UCSD-AML1 (cell line): ENCODE data around the gene NFILZ.
A peak's percentile ranks its signal among the peaks of the same experiment; 100 is the strongest.

Experiments used
- DNase-seq: peaks from one replicate; lab custom pipeline; 2025; ENCODE audit not compliant: unreplicated experiment; lab: John Stamatoyannopoulos, UW

Gene NFILZ

GRCh38 chr19:8629996-8630683 lies at the start of gene NFILZ:
TSS of gene NFILZ (plus strand) at chr19:8630633. CDS start at chr19:8676766, 46,133 bp downstream.
- no peak for DNase-seq

- DNase-seq: peak; percentile 82
Measured at GRCh38 chr19:8580710-8581281, 49.6 kb upstream of the NFILZ start.

- no peak for DNase-seq
Measured at GRCh38 chr19:8584965-8585893, 45.2 kb upstream of the NFILZ start.

GRCh38 chr19:8585894-8586750 lies 44.3 kb upstream of the NFILZ start:
- peak; percentile 66 for DNase-seq

- no peak for DNase-seq
Measured at GRCh38 chr19:8589177-8589714, 41.2 kb upstream of the NFILZ start.

GRCh38 chr19:8592231-8593009 lies 38.0 kb upstream of the NFILZ start:
- DNase-seq: no peak

- no peak for DNase-seq
Measured at GRCh38 chr19:8593931-8594330, 36.5 kb upstream of the NFILZ start.

GRCh38 chr19:8595651-8596050 lies 34.8 kb upstream of the NFILZ start:
- no peak for DNase-seq

GRCh38 chr19:8596168-8596567 lies 34.3 kb upstream of the NFILZ start:
- no peak for DNase-seq

- no peak for DNase-seq
Measured at GRCh38 chr19:8600064-8600463, 30.4 kb upstream of the NFILZ start.

GRCh38 chr19:8600816-8601215 lies 29.6 kb upstream of the NFILZ start:
- no peak for DNase-seq

- DNase-seq: no peak
Measured at GRCh38 chr19:8601796-8602195, 28.6 kb upstream of the NFILZ start.

GRCh38 chr19:8605514-8605913 lies 24.9 kb upstream of the NFILZ start:
- no peak for DNase-seq

GRCh38 chr19:8607386-8607785 lies 23.0 kb upstream of the NFILZ start:
- DNase-seq: no peak

GRCh38 chr19:8608941-8609278 lies 21.5 kb upstream of the NFILZ start:
- DNase-seq: no peak

- DNase-seq: peak; percentile 79
Measured at GRCh38 chr19:8609279-8610040, 21.0 kb upstream of the NFILZ start.

GRCh38 chr19:8610041-8610935 lies 20.1 kb upstream of the NFILZ start, which contains the start of gene ADAMTS10:
TSS of gene ADAMTS10 (minus strand) at chr19:8610715. CDS start at chr19:8605710, 5,005 bp downstream.
- DNase-seq: peak; percentile 61

- DNase-seq: no peak
Measured at GRCh38 chr19:8610936-8611300, 19.5 kb upstream of the NFILZ start.
